HL-60 (cell line): ENCODE measurements around the gene FAM110A.
A peak's percentile ranks its signal among the peaks of the same experiment; 100 is the strongest.
"Not testable (repeated sequence)": the region's sequence is repeated elsewhere in the genome, so short reads cannot be mapped to it uniquely, and the experiment has no call there.

Experiments used
- DNase-seq, 2 experiments: peaks; one replicate each; pipeline ENCODE4 v3.0.0-alpha.2; 2010 to 2020; ENCODE audit warnings: low read depth in 1 of 2, low spot score in 1 of 2
- H3K27ac ChIP-seq: fragments of 250-450 bp; sonication (Bioruptor Pico); replicated peaks from 2 replicates; pipeline ENCODE4 v1.5.1; 2020; ENCODE audit warnings: mild to moderate bottlenecking, moderate library complexity
- H3K27me3 ChIP-seq: fragments of 250-450 bp; sonication (Bioruptor Pico); 2 replicates; pipeline ENCODE4 v1.5.1; 2021; ENCODE audit warnings: mild to moderate bottlenecking, moderate library complexity; ENCODE audit not compliant: insufficient read depth, poor library complexity, severe bottlenecking
- H3K4me3 ChIP-seq: replicated peaks from 2 replicates; pipeline ENCODE4 v1.5.1; 2011; ENCODE audit warnings: mild to moderate bottlenecking, control low read depth, low read length; ENCODE audit not compliant: insufficient read depth
- GABPA ChIP-seq: IDR thresholded peaks from 2 replicates; pipeline ENCODE4 v1.6.1; 2012; ENCODE audit warnings: low read depth
- POLR2AphosphoS5 ChIP-seq: IDR thresholded peaks from 2 replicates; pipeline ENCODE4 v1.6.1; 2012; ENCODE audit warnings: low read depth
- SPI1 ChIP-seq: IDR thresholded peaks from 2 replicates; pipeline ENCODE4 v1.6.1; 2012; ENCODE audit warnings: low read depth, mild to moderate bottlenecking, borderline replicate concordance
- TF ChIP-seq, protein P1 (sequence below): IDR thresholded peaks from 2 replicates; pipeline ENCODE4 v1.6.1; 2012; ENCODE audit warnings: low read depth; ENCODE audit not compliant: insufficient replicate concordance
- TF ChIP-seq, protein P2 (sequence below): IDR thresholded peaks from one replicate; pipeline ENCODE4 v1.5.1; 2011; ENCODE audit warnings: low read length, control low read depth, inconsistent platforms; ENCODE audit not compliant: insufficient read depth

Gene FAM110A

DNA sequence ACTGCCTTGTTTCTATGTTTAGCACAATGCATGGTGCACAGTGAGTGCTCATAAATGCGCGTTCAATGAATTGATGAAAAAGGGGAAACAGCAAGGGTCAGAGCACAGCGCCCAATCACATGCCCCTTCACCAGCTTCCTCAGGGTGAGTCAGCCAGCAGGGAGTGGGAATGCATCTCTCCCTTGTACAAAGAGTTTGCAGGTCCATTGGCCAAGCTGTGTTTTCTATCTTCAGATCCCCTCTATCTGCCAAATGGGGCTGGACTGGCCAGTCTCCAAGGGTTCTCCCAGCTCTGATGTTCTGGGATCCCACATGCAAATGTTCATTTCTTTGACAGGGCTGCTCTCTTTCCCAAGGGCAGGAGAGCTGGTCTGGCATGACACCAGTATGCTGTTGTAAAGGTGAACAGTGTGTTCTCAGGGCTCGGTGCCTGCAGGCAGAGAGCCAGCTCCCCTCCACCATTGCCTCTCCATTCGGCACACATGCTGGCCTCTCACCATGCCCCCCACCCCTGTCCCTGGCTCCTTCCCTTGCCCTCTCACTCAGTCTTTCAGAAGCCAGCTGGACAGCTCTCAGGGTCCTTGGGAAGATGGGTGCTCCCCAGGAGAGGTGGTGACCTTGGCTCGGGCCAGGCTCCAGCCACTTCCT is 57.7 kb downstream of the FAM110A start:
- TF ChIP-seq, protein P1, sequence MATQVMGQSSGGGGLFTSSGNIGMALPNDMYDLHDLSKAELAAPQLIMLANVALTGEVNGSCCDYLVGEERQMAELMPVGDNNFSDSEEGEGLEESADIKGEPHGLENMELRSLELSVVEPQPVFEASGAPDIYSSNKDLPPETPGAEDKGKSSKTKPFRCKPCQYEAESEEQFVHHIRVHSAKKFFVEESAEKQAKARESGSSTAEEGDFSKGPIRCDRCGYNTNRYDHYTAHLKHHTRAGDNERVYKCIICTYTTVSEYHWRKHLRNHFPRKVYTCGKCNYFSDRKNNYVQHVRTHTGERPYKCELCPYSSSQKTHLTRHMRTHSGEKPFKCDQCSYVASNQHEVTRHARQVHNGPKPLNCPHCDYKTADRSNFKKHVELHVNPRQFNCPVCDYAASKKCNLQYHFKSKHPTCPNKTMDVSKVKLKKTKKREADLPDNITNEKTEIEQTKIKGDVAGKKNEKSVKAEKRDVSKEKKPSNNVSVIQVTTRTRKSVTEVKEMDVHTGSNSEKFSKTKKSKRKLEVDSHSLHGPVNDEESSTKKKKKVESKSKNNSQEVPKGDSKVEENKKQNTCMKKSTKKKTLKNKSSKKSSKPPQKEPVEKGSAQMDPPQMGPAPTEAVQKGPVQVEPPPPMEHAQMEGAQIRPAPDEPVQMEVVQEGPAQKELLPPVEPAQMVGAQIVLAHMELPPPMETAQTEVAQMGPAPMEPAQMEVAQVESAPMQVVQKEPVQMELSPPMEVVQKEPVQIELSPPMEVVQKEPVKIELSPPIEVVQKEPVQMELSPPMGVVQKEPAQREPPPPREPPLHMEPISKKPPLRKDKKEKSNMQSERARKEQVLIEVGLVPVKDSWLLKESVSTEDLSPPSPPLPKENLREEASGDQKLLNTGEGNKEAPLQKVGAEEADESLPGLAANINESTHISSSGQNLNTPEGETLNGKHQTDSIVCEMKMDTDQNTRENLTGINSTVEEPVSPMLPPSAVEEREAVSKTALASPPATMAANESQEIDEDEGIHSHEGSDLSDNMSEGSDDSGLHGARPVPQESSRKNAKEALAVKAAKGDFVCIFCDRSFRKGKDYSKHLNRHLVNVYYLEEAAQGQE: no peak
- TF ChIP-seq GABPA (no peak), SPI1 (no peak), POLR2AphosphoS5 (no peak)
- TF ChIP-seq, protein P2, sequence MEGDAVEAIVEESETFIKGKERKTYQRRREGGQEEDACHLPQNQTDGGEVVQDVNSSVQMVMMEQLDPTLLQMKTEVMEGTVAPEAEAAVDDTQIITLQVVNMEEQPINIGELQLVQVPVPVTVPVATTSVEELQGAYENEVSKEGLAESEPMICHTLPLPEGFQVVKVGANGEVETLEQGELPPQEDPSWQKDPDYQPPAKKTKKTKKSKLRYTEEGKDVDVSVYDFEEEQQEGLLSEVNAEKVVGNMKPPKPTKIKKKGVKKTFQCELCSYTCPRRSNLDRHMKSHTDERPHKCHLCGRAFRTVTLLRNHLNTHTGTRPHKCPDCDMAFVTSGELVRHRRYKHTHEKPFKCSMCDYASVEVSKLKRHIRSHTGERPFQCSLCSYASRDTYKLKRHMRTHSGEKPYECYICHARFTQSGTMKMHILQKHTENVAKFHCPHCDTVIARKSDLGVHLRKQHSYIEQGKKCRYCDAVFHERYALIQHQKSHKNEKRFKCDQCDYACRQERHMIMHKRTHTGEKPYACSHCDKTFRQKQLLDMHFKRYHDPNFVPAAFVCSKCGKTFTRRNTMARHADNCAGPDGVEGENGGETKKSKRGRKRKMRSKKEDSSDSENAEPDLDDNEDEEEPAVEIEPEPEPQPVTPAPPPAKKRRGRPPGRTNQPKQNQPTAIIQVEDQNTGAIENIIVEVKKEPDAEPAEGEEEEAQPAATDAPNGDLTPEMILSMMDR: no peak
- DNase-seq: peak in 1 of 2 experiments; percentile 22
- Histone ChIP-seq H3K4me3 (no peak overlapping the region), H3K27me3 (peaks cover 6% of the 10 kb centered on the region), H3K27ac (no peak overlapping the region)

DNA sequence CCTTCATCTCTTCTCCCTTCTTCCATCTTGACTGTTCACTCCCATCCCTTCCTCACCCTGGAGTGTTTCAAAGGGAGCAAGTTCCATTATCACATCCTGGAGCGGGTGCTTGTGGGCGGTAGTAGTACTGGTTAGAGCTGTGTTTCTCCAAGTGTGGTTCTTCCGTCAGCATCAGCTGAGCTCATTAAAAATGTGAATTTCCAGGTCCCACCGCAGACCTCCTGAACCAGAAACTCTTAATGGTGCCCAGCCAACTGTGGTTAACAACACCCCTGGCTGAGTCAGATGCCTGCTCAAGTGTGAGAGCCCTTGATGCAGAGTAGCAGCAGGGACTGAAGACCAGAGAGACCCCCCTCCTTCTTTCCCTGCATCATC is 58.2 kb downstream of the FAM110A start:
- H3K27ac ChIP-seq: no peak overlapping the region
- H3K4me3 ChIP-seq: no peak overlapping the region
- DNase-seq: no peak
- TF ChIP-seq, protein P2: no peak
- TF ChIP-seq, protein P1: no peak
- TF ChIP-seq POLR2AphosphoS5 (no peak), GABPA (no peak), SPI1 (no peak)
- peaks cover 1% of the 10 kb centered on the region for H3K27me3 ChIP-seq

DNA sequence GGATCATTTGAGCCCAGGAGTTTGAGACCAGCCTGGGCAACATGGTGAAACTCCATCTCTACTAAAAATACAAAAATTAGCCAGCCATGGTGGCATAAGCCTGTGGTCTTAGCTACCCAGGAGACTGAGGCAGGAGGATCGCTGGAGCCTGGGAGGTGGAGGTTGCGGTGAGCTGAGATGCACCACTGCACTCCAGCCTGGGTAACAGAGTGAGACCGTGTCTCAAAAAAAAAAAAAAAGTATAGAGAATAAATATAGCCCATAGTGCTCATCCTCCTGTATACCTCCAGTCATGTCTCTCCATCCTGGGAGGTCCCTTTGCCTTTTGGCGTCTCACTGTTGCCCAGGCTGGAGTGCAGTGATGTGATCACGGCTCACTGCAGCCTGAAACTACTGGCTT is 58.9 kb downstream of the FAM110A start:
- H3K27ac ChIP-seq, H3K4me3 ChIP-seq, DNase-seq, H3K27me3 ChIP-seq: not testable (repeated sequence)
